Measurements from ENCODE around the gene IGFBP4.

The IGFBP4 gene

GRCh38 chr17:40432864-40433528 is 10.3 kb upstream of the IGFBP4 start:
- DNase-seq (ENCODE audit: low read depth): no peak

GRCh38 chr17:40433551-40434415 is 9.5 kb upstream of the IGFBP4 start:
- no peak for DNase-seq (ENCODE audit: low read depth)

GRCh38 chr17:40436636-40437035 is 6.6 kb upstream of the IGFBP4 start:
- DNase-seq (ENCODE audit: low read depth): no peak

GRCh38 chr17:40437095-40437732 is 6.0 kb upstream of the IGFBP4 start:
- no peak for DNase-seq (ENCODE audit: low read depth)

GRCh38 chr17:40440166-40440565 is 3.1 kb upstream of the IGFBP4 start:
- no peak for DNase-seq (ENCODE audit: low read depth)

- no peak for DNase-seq (ENCODE audit: low read depth)
Measured at GRCh38 chr17:40442392-40443195, 656 bp upstream of the IGFBP4 start.

GRCh38 chr17:40443988-40444899 is 994 bp downstream of the IGFBP4 start:
- DNase-seq (ENCODE audit: low read depth): no peak

- no peak for DNase-seq (ENCODE audit: low read depth)
Measured at GRCh38 chr17:40445751-40446468, 2.7 kb downstream of the IGFBP4 start.

GRCh38 chr17:40447148-40447644 is 3.9 kb downstream of the IGFBP4 start:
- no peak for DNase-seq (ENCODE audit: low read depth)

- no peak for DNase-seq (ENCODE audit: low read depth)
Measured at GRCh38 chr17:40447806-40448205, 4.6 kb downstream of the IGFBP4 start.

- DNase-seq (ENCODE audit: low read depth): no peak
Measured at GRCh38 chr17:40448213-40448638, 5.0 kb downstream of the IGFBP4 start.

- DNase-seq (ENCODE audit: low read depth): no peak
Measured at GRCh38 chr17:40448639-40449261, 5.5 kb downstream of the IGFBP4 start.

GRCh38 chr17:40450175-40450574 is 6.9 kb downstream of the IGFBP4 start:
- DNase-seq (ENCODE audit: low read depth): peak; percentile 28

- DNase-seq (ENCODE audit: low read depth): no peak
Measured at GRCh38 chr17:40451420-40451819, 8.2 kb downstream of the IGFBP4 start.

GRCh38 chr17:40452216-40452787 is 9.1 kb downstream of the IGFBP4 start:
- DNase-seq (ENCODE audit: low read depth): no peak

- DNase-seq (ENCODE audit: low read depth): no peak
Measured at GRCh38 chr17:40452921-40453378, 9.7 kb downstream of the IGFBP4 start.

- no peak for DNase-seq (ENCODE audit: low read depth)
Measured at GRCh38 chr17:40453881-40454612, 10.8 kb downstream of the IGFBP4 start.

GRCh38 chr17:40454613-40454995 is 11.4 kb downstream of the IGFBP4 start:
- no peak for DNase-seq (ENCODE audit: low read depth)

Measured in activated T-cell treated with anti-CD3 and anti-CD28 coated beads for 24 hours (primary cell).